ENCODE results near the gene MAST2. TPM values are rescaled to one million over a fixed set of nuclear protein-coding genes. Genes with fewer than 3 reads are reported as not detected.

Gene MAST2
- total RNA-seq, 1 donor from 2014 or later = 27.6 TPM

DNA sequence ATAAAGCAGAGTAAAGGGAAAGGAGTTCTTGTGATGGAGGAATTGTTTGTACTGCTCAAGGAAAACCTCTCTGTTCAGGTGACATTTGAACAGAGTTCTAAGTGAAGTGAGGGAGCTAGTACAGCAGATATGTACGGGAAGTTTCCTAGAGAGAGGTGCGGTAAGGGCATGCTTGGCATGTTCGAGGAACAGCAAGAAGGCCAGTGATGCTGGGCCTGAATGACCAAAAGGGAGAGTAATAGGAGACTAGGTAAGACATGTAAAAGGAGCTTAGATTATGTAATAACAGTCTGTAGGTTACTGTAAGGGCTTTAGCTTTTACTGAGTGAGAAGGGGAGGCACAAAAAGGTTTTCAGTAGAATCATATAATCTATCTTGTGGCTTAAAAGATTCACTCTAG lies 265.1 kb downstream of the MAST2 start:
- peaks cover 8% of the 10 kb centered on the region for H3K4me1 Mint-ChIP-seq (ENCODE audit: unreplicated experiment)
- no peaks in the 10 kb centered on the region for H3K9me3 Mint-ChIP-seq (ENCODE audit: unreplicated experiment)
- no peak overlapping the region for H3K4me3 Mint-ChIP-seq (ENCODE audit: unreplicated experiment)
- H3K27me3 Mint-ChIP-seq (ENCODE audit: unreplicated experiment) = no peaks in the 10 kb centered on the region
- peaks cover 3% of the 10 kb centered on the region for H3K36me3 Mint-ChIP-seq (ENCODE audit: low read depth, unreplicated experiment)
- DNase-seq (ENCODE audit: low spot score) = no peak
- no peak overlapping the region for H3K27ac Mint-ChIP-seq (ENCODE audit: unreplicated experiment)
- no peak for TF ChIP-seq CTCF (IDR thresholded peaks at IDR 0.05; ENCODE audit: unreplicated experiment)

DNA sequence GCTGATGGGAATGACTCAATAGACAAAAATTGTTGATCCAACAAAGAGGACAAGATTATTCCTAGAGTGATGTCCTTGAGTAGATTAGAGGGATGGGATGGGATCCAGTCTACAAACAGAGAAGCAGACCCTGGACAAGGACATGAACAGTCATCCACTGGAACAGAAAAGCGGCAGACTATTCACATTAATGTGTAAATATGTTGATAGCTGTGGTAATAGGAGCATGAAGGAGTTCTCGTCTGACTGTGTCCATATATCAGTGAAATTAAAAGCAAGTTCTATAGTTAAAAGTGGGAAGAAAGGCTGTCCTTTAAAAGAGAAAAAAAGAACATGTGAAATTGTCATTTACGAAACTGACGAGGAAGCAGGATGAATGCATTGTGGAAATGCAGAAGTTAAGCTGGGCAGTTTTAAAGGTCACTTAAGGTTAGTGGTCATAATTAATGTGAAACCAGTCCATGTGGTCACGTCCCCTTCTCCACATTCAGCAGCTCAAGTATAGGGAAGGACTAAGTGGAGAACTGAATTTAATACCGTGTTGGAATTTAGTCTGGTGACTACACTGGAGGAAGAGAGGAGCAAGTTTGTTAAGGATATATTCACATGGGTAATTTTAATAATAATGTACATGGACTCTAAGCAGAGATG lies 266.9 kb downstream of the MAST2 start:
- Mint-ChIP-seq H3K9me3 (ENCODE audit: unreplicated experiment) (no peaks in the 10 kb centered on the region), H3K4me1 (ENCODE audit: unreplicated experiment) (peaks cover 5% of the 10 kb centered on the region), H3K27me3 (ENCODE audit: unreplicated experiment) (no peaks in the 10 kb centered on the region), H3K4me3 (ENCODE audit: unreplicated experiment) (no peak overlapping the region), H3K36me3 (ENCODE audit: low read depth, unreplicated experiment) (peaks cover under 1% of the 10 kb centered on the region), H3K27ac (ENCODE audit: unreplicated experiment) (no peak overlapping the region)
- TF ChIP-seq CTCF (IDR thresholded peaks at IDR 0.05; ENCODE audit: unreplicated experiment) = no peak
- DNase-seq (ENCODE audit: low spot score) = no peak

- H3K4me3 Mint-ChIP-seq (ENCODE audit: unreplicated experiment) = no peak overlapping the region
- H3K4me1 Mint-ChIP-seq (ENCODE audit: unreplicated experiment) = no peaks in the 10 kb centered on the region
- TF ChIP-seq CTCF (IDR thresholded peaks at IDR 0.05; ENCODE audit: unreplicated experiment) = no peak
- no peaks in the 10 kb centered on the region for H3K9me3 Mint-ChIP-seq (ENCODE audit: unreplicated experiment)
- no peak for DNase-seq (ENCODE audit: low spot score)
- H3K27ac Mint-ChIP-seq (ENCODE audit: unreplicated experiment) = no peak overlapping the region
- H3K27me3 Mint-ChIP-seq (ENCODE audit: unreplicated experiment) = no peaks in the 10 kb centered on the region
- H3K36me3 Mint-ChIP-seq (ENCODE audit: low read depth, unreplicated experiment) = peaks cover 9% of the 10 kb centered on the region
Observed at GRCh38 chr1:46072975-46073374, 269.6 kb downstream of the MAST2 start.

DNA sequence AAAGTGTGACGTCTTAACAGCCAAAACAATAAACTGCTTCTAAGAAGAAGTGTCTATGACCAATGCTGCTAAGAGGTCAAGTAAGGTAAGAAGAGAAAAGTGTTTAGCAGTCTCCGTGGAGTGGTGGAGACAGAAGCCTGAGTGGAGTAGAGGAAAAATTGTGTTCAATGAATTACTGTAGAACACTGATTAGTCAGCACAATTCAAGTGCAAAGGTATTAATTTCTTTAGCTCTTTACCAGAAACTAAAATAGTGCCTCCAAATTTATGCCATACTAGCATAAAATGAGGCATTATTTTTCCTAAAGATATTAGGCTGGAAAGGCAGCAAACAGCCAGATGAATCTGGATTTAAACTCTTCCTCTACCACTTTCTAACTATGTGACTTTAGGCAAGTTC lies 272.9 kb downstream of the MAST2 start:
- H3K9me3 Mint-ChIP-seq (ENCODE audit: unreplicated experiment) = no peaks in the 10 kb centered on the region
- DNase-seq (ENCODE audit: low spot score) = no peak
- no peaks in the 10 kb centered on the region for H3K27me3 Mint-ChIP-seq (ENCODE audit: unreplicated experiment)
- TF ChIP-seq CTCF (IDR thresholded peaks at IDR 0.05; ENCODE audit: unreplicated experiment) = no peak
- H3K36me3 Mint-ChIP-seq (ENCODE audit: low read depth, unreplicated experiment) = peaks cover 9% of the 10 kb centered on the region
- no peak overlapping the region for H3K27ac Mint-ChIP-seq (ENCODE audit: unreplicated experiment)
- peaks cover 3% of the 10 kb centered on the region for H3K4me1 Mint-ChIP-seq (ENCODE audit: unreplicated experiment)
- peak overlapping the region; percentile 12 for H3K4me3 Mint-ChIP-seq (ENCODE audit: unreplicated experiment)

DNA sequence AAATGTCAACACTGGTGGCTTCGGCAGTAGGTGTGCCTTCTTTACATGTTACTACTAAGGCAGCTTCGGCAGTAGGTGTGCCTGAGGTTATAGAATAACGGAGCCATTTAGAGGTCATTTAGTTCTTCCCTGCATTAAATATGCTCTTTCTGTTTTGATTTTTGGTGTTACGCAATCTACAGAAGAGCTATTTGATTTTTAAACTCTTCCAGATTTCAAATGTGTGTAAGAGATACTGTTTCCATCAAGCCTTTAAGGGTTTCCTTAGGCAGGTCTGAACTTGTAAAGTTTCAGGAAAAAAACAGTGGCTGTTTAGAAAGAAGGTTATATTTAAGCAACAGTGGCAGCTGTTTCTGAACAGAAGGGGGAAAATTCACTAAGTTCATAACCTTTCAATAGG lies 274.2 kb downstream of the MAST2 start:
- H3K36me3 Mint-ChIP-seq (ENCODE audit: low read depth, unreplicated experiment) = peaks cover 9% of the 10 kb centered on the region
- no peaks in the 10 kb centered on the region for H3K9me3 Mint-ChIP-seq (ENCODE audit: unreplicated experiment)
- no peak overlapping the region for H3K27ac Mint-ChIP-seq (ENCODE audit: unreplicated experiment)
- H3K4me1 Mint-ChIP-seq (ENCODE audit: unreplicated experiment) = peaks cover 12% of the 10 kb centered on the region
- TF ChIP-seq CTCF (IDR thresholded peaks at IDR 0.05; ENCODE audit: unreplicated experiment) = no peak
- DNase-seq (ENCODE audit: low spot score) = no peak
- H3K4me3 Mint-ChIP-seq (ENCODE audit: unreplicated experiment) = no peak overlapping the region
- no peaks in the 10 kb centered on the region for H3K27me3 Mint-ChIP-seq (ENCODE audit: unreplicated experiment)
